ENCODE measurements around the gene KLK1. TPM values are rescaled to one million over a fixed set of nuclear protein-coding genes. Genes with fewer than 3 reads are reported as not detected.
"Not testable (repeated sequence)": the region's sequence is repeated elsewhere in the genome, so short reads cannot be mapped to it uniquely, and the experiment has no call there.

KLK1 gene
- total and polyA plus RNA-seq, 4 donors, result 0.50 to 2.0 (median 1.3) TPM; not detected in 1

DNA sequence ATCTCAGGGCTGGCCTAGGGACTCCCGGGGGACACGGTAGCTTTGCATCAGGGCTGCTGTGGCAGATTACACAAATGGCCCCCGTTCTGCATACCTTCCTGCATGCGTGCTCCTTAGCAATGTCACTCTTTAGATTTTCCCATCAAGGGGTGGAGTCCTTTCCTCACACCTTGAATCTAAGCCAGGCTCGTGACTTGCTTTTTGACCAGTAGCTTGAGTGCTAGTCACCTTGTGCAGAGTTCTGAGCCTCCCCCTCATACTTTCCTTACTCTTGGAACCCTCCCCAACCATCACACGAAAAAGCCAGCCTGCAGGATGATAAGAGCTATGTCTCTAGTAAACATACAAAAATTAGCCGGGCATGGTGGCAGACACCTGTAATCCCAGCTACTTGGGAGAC lies 50.1 kb downstream of the KLK1 start:
- not testable (repeated sequence) for H3K27ac ChIP-seq (ENCODE audit: low read depth, low read length)
- WGBS (ENCODE audit: insufficient coverage), result 74% methylated on average over 6 of the region's 7 CpGs
- peaks cover 19% of the 10 kb centered on the region for H3K27me3 ChIP-seq (ENCODE audit: control insufficient read depth, insufficient read depth, low read length)

DNA sequence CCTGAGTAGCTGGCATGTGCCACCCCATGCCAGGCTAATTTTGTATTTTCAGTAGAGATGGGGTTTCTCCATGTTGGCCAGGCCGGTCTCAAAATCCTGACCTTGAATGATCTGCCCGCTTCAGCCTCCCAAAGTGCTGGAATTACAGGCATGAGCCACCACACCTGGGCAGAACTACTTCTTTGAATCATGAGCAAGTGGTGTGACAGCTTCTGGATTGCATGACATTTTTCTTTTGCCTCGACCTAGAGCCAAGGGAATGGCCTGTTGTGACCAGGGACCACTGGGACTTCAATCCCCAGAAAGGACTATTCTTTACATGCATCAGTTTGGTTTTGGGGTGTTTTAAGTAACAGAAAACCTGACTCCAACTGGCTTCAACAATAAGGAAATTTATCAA lies 50.7 kb downstream of the KLK1 start:
- not testable (repeated sequence) for H3K27ac ChIP-seq (ENCODE audit: low read depth, low read length); H3K36me3 ChIP-seq (ENCODE audit: control insufficient read depth, insufficient read depth, low read length); H3K4me1 ChIP-seq (ENCODE audit: control insufficient read depth, insufficient read depth, low read length); H3K9me3 ChIP-seq (ENCODE audit: control insufficient read depth, insufficient read depth, low read length); H3K4me3 ChIP-seq (ENCODE audit: low read depth, low read length); DNase-seq (ENCODE audit: low read depth in 4 of 6, low spot score in 6 of 6)
- H3K27me3 ChIP-seq (ENCODE audit: control insufficient read depth, insufficient read depth, low read length), result peaks cover 14% of the 10 kb centered on the region
- WGBS (ENCODE audit: insufficient coverage), result 93% methylated on average over 3 of the region's 3 CpGs

More for the DNA sequence above, 50.1 kb downstream of the KLK1 start:
- H3K36me3 ChIP-seq (ENCODE audit: control insufficient read depth, insufficient read depth, low read length); H3K9me3 ChIP-seq (ENCODE audit: control insufficient read depth, insufficient read depth, low read length); DNase-seq (ENCODE audit: low read depth in 4 of 6, low spot score in 6 of 6); H3K4me1 ChIP-seq (ENCODE audit: control insufficient read depth, insufficient read depth, low read length); H3K4me3 ChIP-seq (ENCODE audit: low read depth, low read length): not testable (repeated sequence)

DNA sequence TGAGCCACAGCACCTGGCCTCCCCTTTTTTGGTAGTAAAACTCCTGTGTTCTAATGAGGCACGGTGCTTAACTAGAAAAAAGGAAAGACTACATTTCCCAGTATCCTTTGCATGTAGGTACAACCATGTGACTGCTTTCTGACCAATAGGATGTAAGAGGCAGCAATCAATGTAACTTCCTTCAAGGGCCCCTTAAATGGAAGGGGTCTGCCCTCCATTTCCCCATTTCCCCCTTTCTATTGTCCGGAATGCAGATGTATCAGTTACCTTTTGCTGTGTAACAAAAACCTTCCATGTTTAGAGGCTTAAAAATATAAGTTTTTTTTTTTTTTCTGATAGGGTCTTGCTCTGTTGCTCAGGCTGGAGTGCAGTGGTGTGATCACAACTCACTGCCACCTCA lies 51.1 kb downstream of the KLK1 start:
- H3K27ac ChIP-seq (ENCODE audit: low read depth, low read length), result no peak overlapping the region
- peaks cover 10% of the 10 kb centered on the region for H3K27me3 ChIP-seq (ENCODE audit: control insufficient read depth, insufficient read depth, low read length)
- DNase-seq (ENCODE audit: low read depth in 4 of 6, low spot score in 6 of 6), result peak in 1 of 6 donors; percentile 36
- no peaks in the 10 kb centered on the region for H3K9me3 ChIP-seq (ENCODE audit: control insufficient read depth, insufficient read depth, low read length)
- no peaks in the 10 kb centered on the region for H3K4me1 ChIP-seq (ENCODE audit: control insufficient read depth, insufficient read depth, low read length)
- H3K4me3 ChIP-seq (ENCODE audit: low read depth, low read length), result no peak overlapping the region
- no peaks in the 10 kb centered on the region for H3K36me3 ChIP-seq (ENCODE audit: control insufficient read depth, insufficient read depth, low read length)
- whole genome bisulfite sequencing (ENCODE audit: insufficient coverage), result no CpG with 5 or more reads among the region's 2 CpGs

DNA sequence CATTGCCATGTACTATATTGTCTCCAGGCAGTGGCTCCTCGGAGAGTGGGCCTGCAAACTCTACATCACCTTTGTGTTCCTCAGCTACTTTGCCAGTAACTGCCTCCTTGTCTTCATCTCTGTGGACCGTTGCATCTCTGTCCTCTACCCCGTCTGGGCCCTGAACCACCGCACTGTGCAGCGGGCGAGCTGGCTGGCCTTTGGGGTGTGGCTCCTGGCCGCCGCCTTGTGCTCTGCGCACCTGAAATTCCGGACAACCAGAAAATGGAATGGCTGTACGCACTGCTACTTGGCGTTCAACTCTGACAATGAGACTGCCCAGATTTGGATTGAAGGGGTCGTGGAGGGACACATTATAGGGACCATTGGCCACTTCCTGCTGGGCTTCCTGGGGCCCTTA lies 52.7 kb downstream of the KLK1 start:
- Histone ChIP-seq H3K4me1 (ENCODE audit: control insufficient read depth, insufficient read depth, low read length) (no peaks in the 10 kb centered on the region), H3K36me3 (ENCODE audit: control insufficient read depth, insufficient read depth, low read length) (no peaks in the 10 kb centered on the region), H3K4me3 (ENCODE audit: low read depth, low read length) (no peak overlapping the region), H3K27ac (ENCODE audit: low read depth, low read length) (no peak overlapping the region), H3K9me3 (ENCODE audit: control insufficient read depth, insufficient read depth, low read length) (no peaks in the 10 kb centered on the region), H3K27me3 (ENCODE audit: control insufficient read depth, insufficient read depth, low read length) (no peaks in the 10 kb centered on the region)
- 89% methylated on average over 13 of the region's 13 CpGs for WGBS (ENCODE audit: insufficient coverage)
- no peak for DNase-seq (ENCODE audit: low read depth in 4 of 6, low spot score in 6 of 6)

DNA sequence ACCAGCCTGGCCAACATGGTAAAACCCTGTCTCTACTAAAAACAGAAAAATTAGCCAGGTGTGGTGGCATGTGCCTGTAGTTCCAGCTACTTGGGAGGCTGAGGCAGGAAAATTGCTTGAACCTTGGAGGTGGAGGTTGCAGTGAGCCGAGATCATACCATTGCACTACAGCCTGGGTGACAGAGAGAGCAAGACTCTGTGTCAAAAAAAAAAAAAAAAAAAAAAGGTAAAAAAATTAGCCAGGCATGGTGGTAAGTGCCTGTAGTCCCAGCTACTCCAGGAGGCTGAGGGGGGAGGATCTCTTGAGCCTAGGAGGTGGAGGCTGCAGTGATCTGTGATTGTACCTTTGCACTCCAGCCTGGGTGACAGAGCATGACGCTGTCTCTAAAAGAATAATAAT lies 53.4 kb downstream of the KLK1 start, which contains the start of gene GPR32:
Gene GPR32 (plus strand): TSS at position 301 of the 400 bp plus-strand sequence. CDS start 137 bp downstream, outside the sequence.
- H3K4me1 ChIP-seq (ENCODE audit: control insufficient read depth, insufficient read depth, low read length); H3K27ac ChIP-seq (ENCODE audit: low read depth, low read length); H3K4me3 ChIP-seq (ENCODE audit: low read depth, low read length); H3K27me3 ChIP-seq (ENCODE audit: control insufficient read depth, insufficient read depth, low read length); DNase-seq (ENCODE audit: low read depth in 4 of 6, low spot score in 6 of 6); H3K9me3 ChIP-seq (ENCODE audit: control insufficient read depth, insufficient read depth, low read length); H3K36me3 ChIP-seq (ENCODE audit: control insufficient read depth, insufficient read depth, low read length): not testable (repeated sequence)
- WGBS (ENCODE audit: insufficient coverage), result 100% methylated on average over 1 of the region's 2 CpGs

Small RNA genes lying within 50 kb of the gene (small RNA-seq; reads per million reads assigned to genes)
- gene SNORD88A (ENCODE audit: low replicate concordance) (171 reads per million, percentile 98 among the genes with 10 or more reads in this experiment), gene SNORD88B (ENCODE audit: low replicate concordance) (not detected), gene SNORD88C (ENCODE audit: low replicate concordance) (not detected)

Other genes with a start within 250 kb of the KLK1 start
- 10 to 100 TPM; 10.0 to 21.8 TPM for gene SYT3, start 183.9 kb downstream of the KLK1 start, total RNA-seq
- 10 to 100 TPM; 76.9 to 84.1 TPM for gene SYT3, start 183.9 kb downstream of the KLK1 start, polyA plus RNA-seq (ENCODE audit: insufficient read length in 2 of 2)
- 1 to 10 TPM; 1.4 to 7.1 TPM for gene C19orf81, start 174.3 kb downstream of the KLK1 start, total RNA-seq
- gene C19orf81, start 174.3 kb downstream of the KLK1 start, polyA plus RNA-seq (ENCODE audit: insufficient read length in 2 of 2), result 1 to 10 TPM; 6.1 to 6.2 TPM
- gene SHANK1, start 104.0 kb downstream of the KLK1 start, total RNA-seq, result 10 to 100 TPM in 1 of 2 donors, 1 to 10 TPM in 1; 8.4 to 17.6 TPM
- 100 to 1,000 TPM; 106 to 116 TPM for gene SHANK1, start 104.0 kb downstream of the KLK1 start, polyA plus RNA-seq (ENCODE audit: insufficient read length in 2 of 2)
- 10 to 100 TPM; 17.0 to 44.7 TPM for gene CLEC11A, start 100.4 kb downstream of the KLK1 start, total RNA-seq
- 10 to 100 TPM; 29.4 to 37.4 TPM for gene CLEC11A, start 100.4 kb downstream of the KLK1 start, polyA plus RNA-seq (ENCODE audit: insufficient read length in 2 of 2)
- not detected for gene GPR32, start 53.3 kb downstream of the KLK1 start, total RNA-seq
- gene GPR32, start 53.3 kb downstream of the KLK1 start, polyA plus RNA-seq (ENCODE audit: insufficient read length in 2 of 2), result under 1 TPM in 1 of 2 donors, not detected in 1; 0.12 TPM
- not detected for gene ACP4, start 33.4 kb downstream of the KLK1 start, total RNA-seq
- gene ACP4, start 33.4 kb downstream of the KLK1 start, polyA plus RNA-seq (ENCODE audit: insufficient read length in 2 of 2), result under 1 TPM in 1 of 2 donors, not detected in 1; 0.44 TPM
- gene KLK15, start 9.8 kb upstream of the KLK1 start, total RNA-seq, result not detected
- gene KLK15, start 9.8 kb upstream of the KLK1 start, polyA plus RNA-seq (ENCODE audit: insufficient read length in 2 of 2), result not detected
- gene KLK3, start 31.1 kb upstream of the KLK1 start, total RNA-seq, result not detected
- not detected for gene KLK3, start 31.1 kb upstream of the KLK1 start, polyA plus RNA-seq (ENCODE audit: insufficient read length in 2 of 2)
- under 1 TPM; 0.06 to 0.10 TPM for gene KLK2, start 49.7 kb upstream of the KLK1 start, total RNA-seq
- under 1 TPM in 1 of 2 donors, not detected in 1; 0.38 TPM for gene KLK2, start 49.7 kb upstream of the KLK1 start, polyA plus RNA-seq (ENCODE audit: insufficient read length in 2 of 2)
- under 1 TPM in 1 of 2 donors, not detected in 1; 0.59 TPM for gene KLK4, start 87.6 kb upstream of the KLK1 start, total RNA-seq
- 1 to 10 TPM; 1.6 to 1.9 TPM for gene KLK4, start 87.6 kb upstream of the KLK1 start, polyA plus RNA-seq (ENCODE audit: insufficient read length in 2 of 2)
- under 1 TPM; 0.44 to 0.79 TPM for gene KLK5, start 129.3 kb upstream of the KLK1 start, total RNA-seq
- gene KLK5, start 129.3 kb upstream of the KLK1 start, polyA plus RNA-seq (ENCODE audit: insufficient read length in 2 of 2), result 1 to 10 TPM in 1 of 2 donors, under 1 TPM in 1; 0.93 to 2.5 TPM
- gene KLK6, start 145.8 kb upstream of the KLK1 start, total RNA-seq, result 1 to 10 TPM; 5.7 to 9.6 TPM
- gene KLK6, start 145.8 kb upstream of the KLK1 start, polyA plus RNA-seq (ENCODE audit: insufficient read length in 2 of 2), result 10 to 100 TPM; 15.4 to 16.5 TPM
- gene KLK7, start 160.1 kb upstream of the KLK1 start, total RNA-seq, result under 1 TPM; 0.50 to 0.72 TPM
- under 1 TPM; 0.16 to 0.38 TPM for gene KLK7, start 160.1 kb upstream of the KLK1 start, polyA plus RNA-seq (ENCODE audit: insufficient read length in 2 of 2)
- 1 to 10 TPM in 1 of 2 donors, not detected in 1; 1.4 TPM for gene KLK8, start 177.8 kb upstream of the KLK1 start, total RNA-seq
- under 1 TPM in 1 of 2 donors, not detected in 1; 0.71 TPM for gene KLK8, start 177.8 kb upstream of the KLK1 start, polyA plus RNA-seq (ENCODE audit: insufficient read length in 2 of 2)
- 1 to 10 TPM in 1 of 2 donors, under 1 TPM in 1; 0.72 to 1.6 TPM for gene KLK10, start 195.9 kb upstream of the KLK1 start, total RNA-seq
- 1 to 10 TPM; 7.3 TPM for gene KLK10, start 195.9 kb upstream of the KLK1 start, polyA plus RNA-seq (ENCODE audit: insufficient read length in 2 of 2)
- gene KLK11, start 202.8 kb upstream of the KLK1 start, total RNA-seq, result not detected
- gene KLK11, start 202.8 kb upstream of the KLK1 start, polyA plus RNA-seq (ENCODE audit: insufficient read length in 2 of 2), result not detected
- not detected for gene KLK12, start 211.2 kb upstream of the KLK1 start, total RNA-seq
- not detected for gene KLK12, start 211.2 kb upstream of the KLK1 start, polyA plus RNA-seq (ENCODE audit: insufficient read length in 2 of 2)
- under 1 TPM in 1 of 2 donors, not detected in 1; 0.50 TPM for gene KLK13, start 241.3 kb upstream of the KLK1 start, total RNA-seq
- 1 to 10 TPM in 1 of 2 donors, under 1 TPM in 1; 0.65 to 1.2 TPM for gene KLK13, start 241.3 kb upstream of the KLK1 start, polyA plus RNA-seq (ENCODE audit: insufficient read length in 2 of 2)